HCT116 (cell line): ENCODE results near the gene MNT. TPM values are rescaled to one million over a fixed set of nuclear protein-coding genes. Genes with fewer than 3 reads are reported as not detected.

Experiments
- ATAC-seq: fragments of 200-7000 bp; cut with Tn5 transposase; 2 replicates; pipeline ENCODE4 v1.9.1; 2020; ENCODE audit warnings: mild to moderate bottlenecking, moderate library complexity
- BruUV-seq: library from RNA; stranded (reverse); fragments of 400-500 nt; replicated peaks from 2 replicates; lab custom pipeline; 2021; lab: Mats Ljungman, UMichigan
- CTCF ChIA-PET: fragments of 300-600 bp; sonication (Branson Sonifier 250); formaldehyde crosslinking; loops from one replicate; lab custom pipeline; 2021; ENCODE audit warnings: antibody characterized with exemption; lab: Charles Lee
- POLR2A ChIA-PET: fragments of 300-600, 350-600 bp; sonication (Branson Sonifier 250); formaldehyde crosslinking; loops from one replicate; lab custom pipeline; 2021; ENCODE audit warnings: antibody characterized with exemption; lab: Charles Lee
- RAD21 ChIA-PET, 2 experiments: fragments of 300-600 bp; sonication (Branson Sonifier 250); formaldehyde crosslinking; loops; one replicate each; lab custom pipeline; 2023; ENCODE audit warnings: low total read pairs in 2 of 2; ENCODE audit not compliant: uncharacterized antibody in 2 of 2, unreplicated experiment in 2 of 2, low non-redundant PET in 1 of 2; lab: Charles Lee
- DNase-seq: peaks from one replicate; pipeline ENCODE4 v3.0.0-alpha.2; 2010; ENCODE audit warnings: low read depth, low spot score
- H2AFZ ChIP-seq: fragments of 200-600 bp; shearing (Covaris generic), sonication (generic); 2 replicates; pipeline ENCODE4 v1.6.1; 2017; ENCODE audit warnings: low read depth, mixed run types, mixed read lengths, antibody characterized with exemption, low read length; ENCODE audit not compliant: poor library complexity, severe bottlenecking
- H3K27ac ChIP-seq: 2 replicates; pipeline ENCODE4 v1.5.1; 2012; ENCODE audit warnings: low read depth, low read length
- H3K27me3 ChIP-seq: fragments of 200-600 bp; sonication (generic); 2 replicates; pipeline ENCODE4 v1.6.1; 2016; ENCODE audit warnings: mixed run types, low read length, mixed read lengths; ENCODE audit not compliant: insufficient read depth
- H3K36me3 ChIP-seq, 2 experiments: fragments of 200-500 bp in 1 of 2; fragments of 200-600 bp in 1 of 2; sonication (Bioruptor generic) in 1 of 2; sonication (generic) in 1 of 2; 2 replicates each; pipeline versions ENCODE4 v1.5.1 to v1.6.1; 2014 to 2016; ENCODE audit warnings: low read length in 2 of 2, inconsistent platforms in 1 of 2, mixed read lengths in 1 of 2, mixed run types in 1 of 2; ENCODE audit not compliant: insufficient read depth in 2 of 2, control insufficient read depth in 1 of 2
- H3K4me1 ChIP-seq, 2 experiments: fragments of 200-600 bp in 1 of 2; sonication (generic) in 1 of 2; 2 replicates each; pipeline versions ENCODE4 v1.5.1 to v1.6.1; 2012 to 2017; ENCODE audit warnings: low read length in 2 of 2, inconsistent platforms in 1 of 2, mild to moderate bottlenecking in 1 of 2, mixed read lengths in 1 of 2, mixed run types in 1 of 2, moderate library complexity in 1 of 2; ENCODE audit not compliant: insufficient read depth in 2 of 2, control insufficient read depth in 1 of 2
- H3K4me2 ChIP-seq: fragments of 200-600 bp; sonication (generic); 2 replicates; pipeline ENCODE4 v1.6.1; 2017; ENCODE audit warnings: mixed run types, low read length, mixed read lengths
- H3K4me3 ChIP-seq, 2 experiments: fragments of 200-600 bp in 1 of 2; sonication (generic) in 1 of 2; replicated peaks in 1 of 2; 2 replicates each; pipeline ENCODE4 v1.5.1; 2011 to 2016; ENCODE audit warnings: low read length in 2 of 2, control low read depth in 1 of 2, low read depth in 1 of 2, mild to moderate bottlenecking in 1 of 2, mixed read lengths in 1 of 2, mixed run types in 1 of 2
- H3K79me2 ChIP-seq: fragments of 200-600 bp; sonication (generic); 2 replicates; pipeline ENCODE4 v1.6.1; 2017; ENCODE audit warnings: mild to moderate bottlenecking, mixed run types, low read length, moderate library complexity, mixed read lengths; ENCODE audit not compliant: insufficient read depth
- H3K9ac ChIP-seq: fragments of 200-600 bp; sonication (generic); 2 replicates; pipeline ENCODE4 v1.6.1; 2016; ENCODE audit warnings: low read length, mixed read lengths
- H3K9me2 ChIP-seq: fragments of 200-600 bp; sonication (generic), shearing (Covaris generic); 2 replicates; pipeline ENCODE4 v1.6.1; 2017; ENCODE audit warnings: mixed run types, mild to moderate bottlenecking, moderate library complexity; ENCODE audit not compliant: insufficient read depth
- H3K9me3 ChIP-seq, 2 experiments: fragments of 200-500 bp in 1 of 2; fragments of 200-600 bp in 1 of 2; sonication (Bioruptor generic) in 1 of 2; sonication (generic) in 1 of 2; 2 replicates each; pipeline ENCODE4 v1.6.1; 2014 to 2017; ENCODE audit warnings: low read length in 2 of 2, mixed read lengths in 2 of 2, inconsistent platforms in 1 of 2, low read depth in 1 of 2, mild to moderate bottlenecking in 1 of 2, mixed run types in 1 of 2, moderate library complexity in 1 of 2; ENCODE audit not compliant: control insufficient read depth in 1 of 2, insufficient read depth in 1 of 2
- H4K20me1 ChIP-seq: fragments of 200-600 bp; sonication (generic), shearing (Covaris generic); 2 replicates; pipeline ENCODE4 v1.6.1; 2017; ENCODE audit warnings: mixed run types, mild to moderate bottlenecking, moderate library complexity; ENCODE audit not compliant: insufficient read depth
- JUND ChIP-seq: IDR thresholded peaks from 2 replicates; pipeline ENCODE4 v1.6.1; 2012
- MAX ChIP-seq: IDR thresholded peaks from 2 replicates; pipeline ENCODE4 v1.6.1; 2012
- REST ChIP-seq: IDR thresholded peaks from 2 replicates; pipeline ENCODE4 v1.6.1; 2012; ENCODE audit warnings: low read depth
- SIN3A ChIP-seq: IDR thresholded peaks from 2 replicates; pipeline ENCODE4 v1.6.1; 2012; ENCODE audit warnings: low read depth
- SP1 ChIP-seq: IDR thresholded peaks from 2 replicates; pipeline ENCODE4 v1.6.1; 2012; ENCODE audit warnings: low read depth
- SRF ChIP-seq: IDR thresholded peaks from 2 replicates; pipeline ENCODE4 v1.6.1; 2012; ENCODE audit warnings: low read depth
- TCF7L2 ChIP-seq: IDR thresholded peaks from 2 replicates; pipeline ENCODE4 v1.7.0; 2011; ENCODE audit warnings: borderline replicate concordance, inconsistent platforms; ENCODE audit not compliant: insufficient read depth, insufficient read length; ENCODE audit errors: extremely low read depth
- YY1 ChIP-seq: IDR thresholded peaks from 2 replicates; pipeline ENCODE4 v1.6.1; 2011; ENCODE audit warnings: low read length, low read depth, moderate library complexity, mild to moderate bottlenecking; ENCODE audit not compliant: insufficient replicate concordance; ENCODE audit errors: extremely low read depth
- ZFX ChIP-seq: fragments of 450-650 bp; IDR thresholded peaks from 2 replicates; pipeline ENCODE4 v1.6.1; 2017
- intact Hi-C: fragments of 100-400 bp; cut with micrococcal nuclease; formaldehyde crosslinking; loops from 2 replicates; pipeline ENCODE4 v1.10.0; 2022
- total RNA-seq: library from RNA; stranded (reverse); gene quantifications from one replicate; pipeline ENCODE4 v1.2.1, GENCODE V29; 2021; ENCODE audit not compliant: unreplicated experiment

MNT gene
- total RNA-seq, 1 experiment from 2014 or later: 37.0 TPM

GRCh38 chr17:2351269-2351668 is 49.6 kb downstream of the MNT start:
- ChIA-PET POLR2A (interaction anchor here (1.2 kb wide), 1 partner anchor 8 kb away, joined by 5 read pairs; no protein-coding TSS in a partner anchor), RAD21 (no interaction called here), CTCF (no interaction called here)
- no TSS peak for BruUV-seq
- ATAC-seq (no peak), DNase-seq (no peak)
- no peak overlapping the region for H3K27ac ChIP-seq
- no peaks in the 10 kb centered on the region for H4K20me1 ChIP-seq
- H3K9me2 ChIP-seq: no peaks in the 10 kb centered on the region
- H3K4me3 ChIP-seq: no peak overlapping the region
- H3K9me3 ChIP-seq: no peaks in the 10 kb centered on the region
- no peaks in the 10 kb centered on the region for H3K27me3 ChIP-seq
- TF ChIP-seq MAX: no peak
- no peak for TF ChIP-seq JUND
- no peaks in the 10 kb centered on the region for H3K79me2 ChIP-seq
- H3K9ac ChIP-seq: no peak overlapping the region
- H3K4me2 ChIP-seq: no peak overlapping the region
- H2AFZ ChIP-seq: no peak overlapping the region
- no peaks in the 10 kb centered on the region; a peak in 1 of 4 replicates for H3K36me3 ChIP-seq
- intact Hi-C loops: no loop called here
- peaks cover 27 to 28% of the 10 kb centered on the region in 2 experiments for H3K4me1 ChIP-seq

- Histone ChIP-seq H4K20me1 (no peaks in the 10 kb centered on the region), H3K27ac (no peak overlapping the region; the same call in 1 of the 2 replicates), H3K9me2 (no peaks in the 10 kb centered on the region), H3K4me2 (peak overlapping the region; percentile 46), H2AFZ (no peak overlapping the region), H3K36me3 (peaks cover 7 to 13% of the 10 kb centered on the region in 2 experiments; a peak in 3 of 4 replicates), H3K4me3 (no peak overlapping the region), H3K4me1 (peaks cover 25 to 35% of the 10 kb centered on the region in 2 experiments), H3K27me3 (no peaks in the 10 kb centered on the region), H3K79me2 (no peaks in the 10 kb centered on the region), H3K9me3 (no peaks in the 10 kb centered on the region), H3K9ac (no peak overlapping the region)
- intact Hi-C loops: no loop called here
- ChIA-PET POLR2A (interaction anchor here (0.6 to 1.3 kb wide), 3 partner anchors 10 to 12 kb away, joined by 3 to 5 read pairs (median 5); partner anchors contain the start of gene TSR1), CTCF (interaction anchor here (1.1 to 1.3 kb wide), 2 partner anchors 10 to 11 kb away, joined by 3 read pairs; no protein-coding TSS in a partner anchor), RAD21 (no interaction called here)
- peak; percentile 69 for ATAC-seq
- TF ChIP-seq TCF7L2 (no peak), SIN3A (no peak), SP1 (no peak), REST (no peak), YY1 (no peak), ZFX (no peak), SRF (no peak)
- no TSS peak for BruUV-seq
- DNase-seq: no peak
These were observed 52.8 kb downstream of the MNT start for GRCh38 chr17:2347805-2348685.
